ENCODE results near the gene WDR73. TPM values are rescaled to one million over a fixed set of nuclear protein-coding genes. Genes with fewer than 3 reads are reported as not detected.

The WDR73 gene
- total RNA-seq, 1 experiment from 2014 or later, result 35.6 TPM

DNA sequence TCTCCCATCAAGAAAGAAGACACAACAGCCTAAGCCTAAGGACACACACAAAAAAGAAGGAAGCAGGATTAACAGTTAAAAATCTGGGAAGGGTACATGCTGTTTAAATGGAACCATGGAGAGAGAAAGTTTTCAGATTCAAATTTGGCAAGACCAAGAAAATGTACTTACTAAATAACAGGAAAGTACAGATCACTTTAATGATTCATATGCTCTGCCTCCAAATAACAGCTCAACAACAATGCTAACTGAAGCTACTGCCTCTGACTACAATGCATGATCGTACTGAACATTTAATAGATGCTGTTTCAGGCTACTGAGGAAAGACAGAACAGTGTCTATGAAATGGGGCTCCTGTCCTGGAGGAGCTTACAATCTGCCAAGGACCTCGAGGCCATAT is 12.3 kb upstream of the WDR73 start:
- no peaks in the 10 kb centered on the region for H3K79me2 ChIP-seq (ENCODE audit: insufficient read depth, low read length)
- DNase-seq (ENCODE audit: low read depth, low spot score) (no peak), ATAC-seq (no peak)
- TF ChIP-seq EGR1 (IDR thresholded peaks at IDR 0.05; ENCODE audit: low read depth) (no peak), ZFX (IDR thresholded peaks at IDR 0.05) (no peak), ZNF274 (IDR thresholded peaks at IDR 0.05; ENCODE audit: low read depth, low read length) (no peak), RAD21 (IDR thresholded peaks at IDR 0.05; ENCODE audit: low read depth) (no peak), SIN3A (IDR thresholded peaks at IDR 0.05; ENCODE audit: low read depth) (no peak), POLR2A (IDR thresholded peaks at IDR 0.05; ENCODE audit: borderline replicate concordance, extremely low read depth, insufficient read depth, insufficient read length) (no peak), JUND (IDR thresholded peaks at IDR 0.05) (no peak), CEBPB (IDR thresholded peaks at IDR 0.05; ENCODE audit: low read depth) (no peak), TCF7L2 (IDR thresholded peaks at IDR 0.05; ENCODE audit: borderline replicate concordance, extremely low read depth, insufficient read depth, insufficient read length) (no peak), POLR2AphosphoS5 (IDR thresholded peaks at IDR 0.05; ENCODE audit: low read depth, low read length) (no peak)
- TF ChIP-seq, protein P1, sequence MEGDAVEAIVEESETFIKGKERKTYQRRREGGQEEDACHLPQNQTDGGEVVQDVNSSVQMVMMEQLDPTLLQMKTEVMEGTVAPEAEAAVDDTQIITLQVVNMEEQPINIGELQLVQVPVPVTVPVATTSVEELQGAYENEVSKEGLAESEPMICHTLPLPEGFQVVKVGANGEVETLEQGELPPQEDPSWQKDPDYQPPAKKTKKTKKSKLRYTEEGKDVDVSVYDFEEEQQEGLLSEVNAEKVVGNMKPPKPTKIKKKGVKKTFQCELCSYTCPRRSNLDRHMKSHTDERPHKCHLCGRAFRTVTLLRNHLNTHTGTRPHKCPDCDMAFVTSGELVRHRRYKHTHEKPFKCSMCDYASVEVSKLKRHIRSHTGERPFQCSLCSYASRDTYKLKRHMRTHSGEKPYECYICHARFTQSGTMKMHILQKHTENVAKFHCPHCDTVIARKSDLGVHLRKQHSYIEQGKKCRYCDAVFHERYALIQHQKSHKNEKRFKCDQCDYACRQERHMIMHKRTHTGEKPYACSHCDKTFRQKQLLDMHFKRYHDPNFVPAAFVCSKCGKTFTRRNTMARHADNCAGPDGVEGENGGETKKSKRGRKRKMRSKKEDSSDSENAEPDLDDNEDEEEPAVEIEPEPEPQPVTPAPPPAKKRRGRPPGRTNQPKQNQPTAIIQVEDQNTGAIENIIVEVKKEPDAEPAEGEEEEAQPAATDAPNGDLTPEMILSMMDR (IDR thresholded peaks at IDR 0.05 in 2 of 3, conservative IDR thresholded peaks at IDR 0.05 in 1 of 3; ENCODE audit: borderline replicate concordance in 1 of 3, insufficient read depth in 1 of 3, low read depth in 2 of 3, low read length in 2 of 3), result no peak
- TF ChIP-seq, protein P2, sequence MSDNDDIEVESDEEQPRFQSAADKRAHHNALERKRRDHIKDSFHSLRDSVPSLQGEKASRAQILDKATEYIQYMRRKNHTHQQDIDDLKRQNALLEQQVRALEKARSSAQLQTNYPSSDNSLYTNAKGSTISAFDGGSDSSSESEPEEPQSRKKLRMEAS (IDR thresholded peaks at IDR 0.05), result no peak
- TF ChIP-seq, protein P3, sequence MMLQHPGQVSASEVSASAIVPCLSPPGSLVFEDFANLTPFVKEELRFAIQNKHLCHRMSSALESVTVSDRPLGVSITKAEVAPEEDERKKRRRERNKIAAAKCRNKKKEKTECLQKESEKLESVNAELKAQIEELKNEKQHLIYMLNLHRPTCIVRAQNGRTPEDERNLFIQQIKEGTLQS (IDR thresholded peaks at IDR 0.05), result no peak
- TF ChIP-seq, protein P4, sequence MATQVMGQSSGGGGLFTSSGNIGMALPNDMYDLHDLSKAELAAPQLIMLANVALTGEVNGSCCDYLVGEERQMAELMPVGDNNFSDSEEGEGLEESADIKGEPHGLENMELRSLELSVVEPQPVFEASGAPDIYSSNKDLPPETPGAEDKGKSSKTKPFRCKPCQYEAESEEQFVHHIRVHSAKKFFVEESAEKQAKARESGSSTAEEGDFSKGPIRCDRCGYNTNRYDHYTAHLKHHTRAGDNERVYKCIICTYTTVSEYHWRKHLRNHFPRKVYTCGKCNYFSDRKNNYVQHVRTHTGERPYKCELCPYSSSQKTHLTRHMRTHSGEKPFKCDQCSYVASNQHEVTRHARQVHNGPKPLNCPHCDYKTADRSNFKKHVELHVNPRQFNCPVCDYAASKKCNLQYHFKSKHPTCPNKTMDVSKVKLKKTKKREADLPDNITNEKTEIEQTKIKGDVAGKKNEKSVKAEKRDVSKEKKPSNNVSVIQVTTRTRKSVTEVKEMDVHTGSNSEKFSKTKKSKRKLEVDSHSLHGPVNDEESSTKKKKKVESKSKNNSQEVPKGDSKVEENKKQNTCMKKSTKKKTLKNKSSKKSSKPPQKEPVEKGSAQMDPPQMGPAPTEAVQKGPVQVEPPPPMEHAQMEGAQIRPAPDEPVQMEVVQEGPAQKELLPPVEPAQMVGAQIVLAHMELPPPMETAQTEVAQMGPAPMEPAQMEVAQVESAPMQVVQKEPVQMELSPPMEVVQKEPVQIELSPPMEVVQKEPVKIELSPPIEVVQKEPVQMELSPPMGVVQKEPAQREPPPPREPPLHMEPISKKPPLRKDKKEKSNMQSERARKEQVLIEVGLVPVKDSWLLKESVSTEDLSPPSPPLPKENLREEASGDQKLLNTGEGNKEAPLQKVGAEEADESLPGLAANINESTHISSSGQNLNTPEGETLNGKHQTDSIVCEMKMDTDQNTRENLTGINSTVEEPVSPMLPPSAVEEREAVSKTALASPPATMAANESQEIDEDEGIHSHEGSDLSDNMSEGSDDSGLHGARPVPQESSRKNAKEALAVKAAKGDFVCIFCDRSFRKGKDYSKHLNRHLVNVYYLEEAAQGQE (IDR thresholded peaks at IDR 0.05; ENCODE audit: low read depth), result no peak
- peaks cover 18 to 34% of the 10 kb centered on the region in 2 experiments for H3K36me3 ChIP-seq (ENCODE audit: control insufficient read depth in 1 of 2, insufficient read depth in 2 of 2, low read length in 2 of 2)
- no peak overlapping the region for H3K4me3 ChIP-seq (replicated peaks in 1 of 2; ENCODE audit: low read depth in 1 of 2, low read length in 2 of 2)
- no peak overlapping the region for H3K27ac ChIP-seq (ENCODE audit: low read depth, low read length)
- 0 out of 2 replicates have a peak, but pooled peaks cover 4% of the 10 kb centered on the region for H4K20me1 ChIP-seq (ENCODE audit: insufficient read depth)
- no peak overlapping the region for H3K9ac ChIP-seq (ENCODE audit: low read length)
- BruUV-seq (replicated peaks), result no TSS peak
- H3K27me3 ChIP-seq (ENCODE audit: insufficient read depth, low read length), result no peaks in the 10 kb centered on the region
- H3K9me2 ChIP-seq (ENCODE audit: insufficient read depth), result no peaks in the 10 kb centered on the region
- CTCF ChIA-PET, result no interaction called here
- POLR2A ChIA-PET, result interaction anchor here (0.7 kb wide), 1 partner anchor 314 kb away, joined by 4 read pairs; no protein-coding TSS in a partner anchor
- H3K4me2 ChIP-seq (ENCODE audit: low read length), result no peak overlapping the region
- intact Hi-C loops (cut with micrococcal nuclease), result no loop called here
- H3K9me3 ChIP-seq (ENCODE audit: control insufficient read depth in 1 of 2, insufficient read depth in 1 of 2, low read depth in 1 of 2, low read length in 2 of 2), result no peaks in the 10 kb centered on the region
- RAD21 ChIA-PET (ENCODE audit: low non-redundant PET in 1 of 2, low total read pairs in 2 of 2, uncharacterized antibody in 2 of 2, unreplicated experiment in 2 of 2), result no interaction called here
- H2AFZ ChIP-seq (ENCODE audit: low read depth, low read length, poor library complexity, severe bottlenecking), result no peak overlapping the region
- no peaks in the 10 kb centered on the region; a peak in 1 of 4 replicates for H3K4me1 ChIP-seq (ENCODE audit: control insufficient read depth in 1 of 2, insufficient read depth in 2 of 2, low read length in 2 of 2)
